Psoas muscle (tissue), 8 donors: ENCODE data around the gene KIF16B. TPM values are rescaled to one million over a fixed set of nuclear protein-coding genes. Genes with fewer than 3 reads are reported as not detected.

Experiments used
- ATAC-seq, 4 donors: fragments of 200-7000 bp; cut with Tn5 transposase; one replicate each; pipeline ENCODE4 v1.9.1; 2020; ENCODE audit warnings: moderate library complexity in 3 of 4, mild to moderate bottlenecking in 2 of 4
- DNase-seq, 2 donors: peaks; one replicate each; pipeline ENCODE4 v3.0.0-alpha.2; 2020
- H3K27ac ChIP-seq: fragments of 200-600 bp; one replicate; pipeline ENCODE4 v1.8.0; 2022
- H3K27me3 ChIP-seq, 3 donors: fragments of 200-600 bp in 1 of 3; one replicate each; pipeline versions ENCODE4 v1.6.1 to v1.8.0; 2013 to 2022; ENCODE audit warnings: low read length in 2 of 3, mild to moderate bottlenecking in 2 of 3, moderate library complexity in 1 of 3; ENCODE audit not compliant: insufficient read depth in 3 of 3
- H3K36me3 ChIP-seq, 2 donors: fragments of 200-600 bp in 1 of 2; one replicate each; pipeline versions ENCODE4 v1.6.1 to v1.8.0; 2013 to 2022; ENCODE audit warnings: low read depth in 1 of 2, mild to moderate bottlenecking in 1 of 2, moderate library complexity in 1 of 2; ENCODE audit not compliant: insufficient read depth in 1 of 2
- H3K4me1 ChIP-seq: fragments of 200-600 bp; one replicate; pipeline ENCODE4 v1.8.0; 2022
- H3K4me3 ChIP-seq: fragments of 200-600 bp; one replicate; pipeline ENCODE4 v1.8.0; 2022; ENCODE audit warnings: mild to moderate bottlenecking
- H3K9me3 ChIP-seq: fragments of 200-600 bp; one replicate; pipeline ENCODE4 v1.8.0; 2022
- WGBS, 3 donors: extraction: QIAGEN DNeasy Blood & Tissue Kit; methylation state at CpG; one replicate each; pipeline versions ENCODE4 v1.1.6 to v1.1.7; 2013; 5-methylcytosine and 5-hydroxymethylcytosine counted together
- intact Hi-C, 2 donors: fragments of 100-400 bp; cut with DNase I; formaldehyde crosslinking; loops; one replicate each; pipeline versions ENCODE4 v1.11.0 to v1.14.2; 2022
- polyA plus RNA-seq, 3 donors: library from polyadenylated mRNA; stranded (reverse); fragments of 200-250 nt; gene quantifications; one replicate each; pipeline ENCODE4 v1.2.3, GENCODE V29; 2013
- total RNA-seq, 4 donors: library from RNA; stranded (reverse); fragmentation: NEBNext Ultra II Directional in 2 of 4; extraction: Animal tissue kit (Norgen Biotek cat#: 25700) in 2 of 4; gene quantifications; one replicate each; pipeline versions ENCODE4 v1.2.1 to v1.2.4, GENCODE V29; 2021 to 2023
- TF ChIP-seq, protein P1 (sequence below): fragments of 200-600 bp; IDR thresholded peaks from one replicate; pipeline ENCODE4 v1.8.0; 2022; ENCODE audit warnings: antibody characterized with exemption
- donor health status: healthy with polysubstance abuse.
- donor health status: DM: no; HTN: no; CAD: no; lungs with moderate emphysema.
- donor health status: Bipolar disorder and iron deficiency.
- donor health status: healthy.
- donor health status: DM: yes; HTN: yes; CAD: no.
- donor health status: DM: no; HTN: no; CAD: no.
- donor health status: DM: no; HTN: no; CAD: no.
- donor health status: DM: yes; HTN: yes; CAD: no.

The KIF16B gene
- total and polyA plus RNA-seq, 7 donors = 18.1 to 30.6 (median 24.1) TPM

DNA sequence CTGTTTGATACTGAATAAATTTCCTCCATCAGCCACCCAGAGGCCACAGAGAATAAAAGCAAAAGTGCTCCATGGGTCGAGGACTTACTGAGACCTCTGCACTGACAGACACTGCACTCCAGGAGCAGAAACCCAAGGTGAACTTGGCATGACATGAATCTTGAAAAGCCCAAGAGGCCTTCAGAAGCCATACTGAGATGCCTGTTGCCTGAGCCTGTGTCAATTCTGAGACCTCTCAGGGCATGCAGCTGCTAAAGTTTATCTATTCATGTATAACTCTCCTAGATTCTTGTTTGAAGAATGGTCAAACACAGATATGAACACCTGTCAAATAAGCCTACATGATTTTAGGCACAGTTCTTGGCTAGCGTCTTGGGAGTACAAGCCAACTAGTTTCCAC, 145.7 kb downstream of the KIF16B start:
- no peaks in the 10 kb centered on the region for H3K4me1 ChIP-seq
- 73 to 86% (median 74%) methylated on average over 2 of the region's 2 CpGs for WGBS, 3 donors
- DNase-seq (no peak), ATAC-seq (no peak)
- intact Hi-C loops = no loop called here
- H3K4me3 ChIP-seq = no peak overlapping the region
- TF ChIP-seq, protein P1, sequence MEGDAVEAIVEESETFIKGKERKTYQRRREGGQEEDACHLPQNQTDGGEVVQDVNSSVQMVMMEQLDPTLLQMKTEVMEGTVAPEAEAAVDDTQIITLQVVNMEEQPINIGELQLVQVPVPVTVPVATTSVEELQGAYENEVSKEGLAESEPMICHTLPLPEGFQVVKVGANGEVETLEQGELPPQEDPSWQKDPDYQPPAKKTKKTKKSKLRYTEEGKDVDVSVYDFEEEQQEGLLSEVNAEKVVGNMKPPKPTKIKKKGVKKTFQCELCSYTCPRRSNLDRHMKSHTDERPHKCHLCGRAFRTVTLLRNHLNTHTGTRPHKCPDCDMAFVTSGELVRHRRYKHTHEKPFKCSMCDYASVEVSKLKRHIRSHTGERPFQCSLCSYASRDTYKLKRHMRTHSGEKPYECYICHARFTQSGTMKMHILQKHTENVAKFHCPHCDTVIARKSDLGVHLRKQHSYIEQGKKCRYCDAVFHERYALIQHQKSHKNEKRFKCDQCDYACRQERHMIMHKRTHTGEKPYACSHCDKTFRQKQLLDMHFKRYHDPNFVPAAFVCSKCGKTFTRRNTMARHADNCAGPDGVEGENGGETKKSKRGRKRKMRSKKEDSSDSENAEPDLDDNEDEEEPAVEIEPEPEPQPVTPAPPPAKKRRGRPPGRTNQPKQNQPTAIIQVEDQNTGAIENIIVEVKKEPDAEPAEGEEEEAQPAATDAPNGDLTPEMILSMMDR = no peak
- H3K36me3 ChIP-seq = peaks cover 8 to 36% of the 10 kb centered on the region in 2 donors
- no peak overlapping the region for H3K27ac ChIP-seq
- peaks cover 5% of the 10 kb centered on the region for H3K9me3 ChIP-seq
- no peaks in the 10 kb centered on the region for H3K27me3 ChIP-seq

DNA sequence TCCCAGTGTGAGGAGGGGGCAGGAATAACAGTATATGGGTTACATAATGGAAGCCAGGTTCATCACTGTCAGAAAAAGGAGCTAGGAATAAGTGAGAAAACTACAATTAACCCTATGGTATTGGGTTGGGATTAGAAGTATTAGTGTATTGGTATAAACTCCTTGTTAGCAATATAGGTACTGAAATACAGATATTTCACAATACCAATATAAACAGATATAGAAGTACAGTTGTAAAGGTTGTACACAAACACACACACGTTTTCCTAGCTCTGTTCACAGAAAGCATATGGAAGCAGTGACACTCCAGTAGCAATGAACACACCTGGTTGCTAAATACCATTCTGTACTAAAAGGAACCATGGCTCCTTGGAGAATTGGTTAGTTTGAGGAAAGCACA, 148.5 kb downstream of the KIF16B start:
- TF ChIP-seq, protein P1 = no peak
- Histone ChIP-seq H3K27me3 (no peaks in the 10 kb centered on the region), H3K27ac (no peak overlapping the region), H3K4me1 (peaks cover 4% of the 10 kb centered on the region), H3K4me3 (no peak overlapping the region), H3K9me3 (peaks cover 5% of the 10 kb centered on the region), H3K36me3 (peaks cover 8 to 34% of the 10 kb centered on the region in 2 donors)
- no peak for ATAC-seq
- DNase-seq = no peak
- intact Hi-C loops = no loop called here
- WGBS, 3 donors = 85 to 92% (median 88%) methylated on average over 1 of the region's 1 CpG

DNA sequence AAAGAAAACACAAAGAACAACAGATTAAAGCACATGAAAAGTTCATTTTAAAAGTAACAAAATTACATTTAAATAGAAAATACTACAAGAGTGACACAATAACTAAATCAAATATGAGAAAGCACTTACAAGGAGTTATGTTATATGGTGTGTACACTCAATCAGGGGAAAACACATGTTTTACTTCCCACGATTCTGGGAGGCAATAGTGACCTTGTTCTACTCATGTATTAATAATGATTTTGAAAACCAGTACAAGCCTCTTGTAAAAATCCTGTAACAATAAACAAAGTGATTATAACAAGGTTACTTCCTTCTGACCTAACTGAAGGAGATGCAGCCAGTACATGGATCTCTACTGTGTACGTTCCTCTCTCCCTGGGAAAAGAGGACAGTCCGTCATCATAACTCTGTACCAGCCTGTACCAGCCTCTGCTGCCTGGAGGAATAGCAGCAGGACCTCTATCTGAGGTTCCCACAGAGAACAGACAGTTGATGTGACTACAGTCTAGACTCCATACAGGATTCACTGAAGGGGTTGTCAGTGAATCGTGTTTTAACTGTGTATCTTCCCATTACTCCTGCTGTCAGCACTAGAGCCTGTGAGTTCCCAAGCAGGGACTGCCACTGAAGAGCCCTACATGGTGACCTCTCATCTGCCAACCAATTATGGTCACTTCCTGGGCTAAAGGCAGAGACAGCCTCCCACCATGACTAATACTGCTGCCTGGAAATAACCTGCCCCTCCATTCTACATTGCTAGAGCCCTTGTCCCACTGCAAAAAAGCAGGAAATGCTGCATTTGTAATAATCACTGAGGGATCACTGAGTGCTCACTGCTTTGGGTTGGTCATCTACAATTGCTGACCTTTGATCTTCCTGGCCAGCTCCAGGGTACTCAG, 149.7 kb downstream of the KIF16B start:
- TF ChIP-seq, protein P1 = no peak
- Histone ChIP-seq H3K4me1 (peaks cover 4% of the 10 kb centered on the region), H3K27ac (no peak overlapping the region), H3K4me3 (no peak overlapping the region), H3K27me3 (no peaks in the 10 kb centered on the region), H3K36me3 (peaks cover 8 to 23% of the 10 kb centered on the region in 2 donors), H3K9me3 (peaks cover 5% of the 10 kb centered on the region)
- 96 to 97% (median 96%) methylated on average over 4 of the region's 4 CpGs for WGBS, 3 donors
- intact Hi-C loops = no loop called here
- DNase-seq (no peak), ATAC-seq (no peak)

DNA sequence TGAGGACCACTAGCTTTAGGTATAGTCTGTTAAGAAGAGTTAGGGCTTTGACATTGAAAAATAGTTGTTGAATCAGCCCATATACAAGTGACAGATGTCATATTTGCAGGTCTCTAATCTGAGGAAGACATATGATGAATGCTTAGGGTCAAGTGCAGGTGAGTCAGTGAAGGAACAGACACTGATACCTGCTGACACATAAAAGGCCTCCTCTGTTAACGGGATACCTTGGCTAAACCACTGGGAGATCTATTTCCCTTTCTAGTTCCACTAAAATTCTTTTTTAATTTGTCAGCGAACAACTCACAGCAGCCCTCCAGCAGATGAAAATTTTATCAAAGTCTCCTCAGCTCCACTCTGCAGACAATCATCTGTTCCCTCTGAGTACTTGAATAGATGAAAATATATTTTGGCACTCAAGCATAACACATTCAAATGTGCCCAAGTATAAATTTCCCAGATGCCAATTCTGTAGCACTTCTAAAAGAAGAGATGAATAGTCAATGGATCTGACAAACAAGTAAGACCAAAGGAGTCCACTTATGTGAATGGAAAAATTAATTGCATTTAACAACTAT, 154.0 kb downstream of the KIF16B start:
- TF ChIP-seq, protein P1 = no peak
- ATAC-seq = peak; percentile 74 to 95 (median 83)
- DNase-seq = no peak
- Histone ChIP-seq H3K4me3 (no peak overlapping the region), H3K9me3 (peaks cover 5% of the 10 kb centered on the region), H3K27ac (no peak overlapping the region), H3K27me3 (no peaks in the 10 kb centered on the region), H3K36me3 (peaks cover 0 to 3% of the 10 kb centered on the region in 2 donors), H3K4me1 (peaks cover 4% of the 10 kb centered on the region)
- intact Hi-C loops = no loop called here
- WGBS, 3 donors = 36 to 66% (median 38%) methylated on average over 2 of the region's 2 CpGs
